GM19240 (cell line): ENCODE data around the gene PPP1R10.

Experiments used
- DNase-seq: peaks from one replicate; pipeline ENCODE4 v3.0.0; 2011; ENCODE audit warnings: low spot score; ENCODE audit not compliant: insufficient read length

The PPP1R10 gene

GRCh38 chr6:30598912-30599624 lies 18.0 kb downstream of the PPP1R10 start:
- no peak for DNase-seq

GRCh38 chr6:30597315-30598144 lies 19.5 kb downstream of the PPP1R10 start:
- DNase-seq, result peak; percentile 77

GRCh38 chr6:30592287-30592686 lies 24.8 kb downstream of the PPP1R10 start:
- DNase-seq, result no peak

GRCh38 chr6:30591008-30591407 lies 26.0 kb downstream of the PPP1R10 start:
- DNase-seq, result no peak

GRCh38 chr6:30590509-30590908 lies 26.5 kb downstream of the PPP1R10 start:
- no peak for DNase-seq

- DNase-seq, result no peak
These were observed 27.2 kb downstream of the PPP1R10 start for GRCh38 chr6:30589754-30590358.

GRCh38 chr6:30583921-30584320 lies 33.1 kb downstream of the PPP1R10 start:
- no peak for DNase-seq

GRCh38 chr6:30578051-30578450 lies 39.0 kb downstream of the PPP1R10 start:
- no peak for DNase-seq

- DNase-seq, result no peak
These were observed 43.9 kb downstream of the PPP1R10 start for GRCh38 chr6:30573113-30573512.

- no peak for DNase-seq
These were observed 44.9 kb downstream of the PPP1R10 start for GRCh38 chr6:30572148-30572547.

- no peak for DNase-seq
These were observed 45.3 kb downstream of the PPP1R10 start for GRCh38 chr6:30571762-30572082.

GRCh38 chr6:30571075-30571761 lies 45.8 kb downstream of the PPP1R10 start, which contains the start of gene ABCF1:
ABCF1 (plus strand) TSS chr6:30571442; CDS start chr6:30571488, 46 bp downstream.
- DNase-seq, result peak; percentile 94

- no peak for DNase-seq
These were observed 46.3 kb downstream of the PPP1R10 start for GRCh38 chr6:30570740-30571074.

- no peak for DNase-seq
These were observed 46.8 kb downstream of the PPP1R10 start for GRCh38 chr6:30570263-30570662.

- no peak for DNase-seq
These were observed 48.8 kb downstream of the PPP1R10 start for GRCh38 chr6:30568245-30568644.

GRCh38 chr6:30565772-30566171 lies 51.3 kb downstream of the PPP1R10 start:
- no peak for DNase-seq

- DNase-seq, result no peak
These were observed 52.9 kb downstream of the PPP1R10 start for GRCh38 chr6:30564114-30564513.

- DNase-seq, result no peak
These were observed 54.3 kb downstream of the PPP1R10 start for GRCh38 chr6:30562470-30563425.

GRCh38 chr6:30560930-30561329 lies 56.1 kb downstream of the PPP1R10 start:
- DNase-seq, result no peak

GRCh38 chr6:30557683-30557981 lies 59.4 kb downstream of the PPP1R10 start:
- no peak for DNase-seq
